Measurements from ENCODE around the gene LRRC7. TPM values are rescaled to one million over a fixed set of nuclear protein-coding genes. Genes with fewer than 3 reads are reported as not detected.

Gene LRRC7
- total RNA-seq, 1 donor from 2014 or later, result not detected

DNA sequence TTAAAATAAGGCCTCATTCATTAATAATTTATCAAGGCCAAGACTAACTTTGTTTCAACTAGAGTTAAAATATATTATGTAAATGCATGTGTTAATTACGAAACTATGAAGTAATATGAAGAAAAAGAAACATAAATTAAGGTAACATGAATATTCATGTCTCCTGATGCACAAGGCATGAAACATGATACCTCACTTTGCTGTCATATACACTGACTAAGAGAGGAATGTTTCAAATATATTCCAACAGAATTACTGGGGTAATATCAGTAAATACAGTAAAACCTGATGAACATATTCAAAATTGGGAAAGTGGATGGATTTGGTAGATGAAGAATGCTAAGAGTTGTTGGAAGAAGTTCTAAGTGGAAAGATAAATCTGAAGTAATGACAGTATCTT, 274.6 kb downstream of the LRRC7 start:
- intact Hi-C loops (cut with micrococcal nuclease), result no loop called here
- TF ChIP-seq, protein P1, sequence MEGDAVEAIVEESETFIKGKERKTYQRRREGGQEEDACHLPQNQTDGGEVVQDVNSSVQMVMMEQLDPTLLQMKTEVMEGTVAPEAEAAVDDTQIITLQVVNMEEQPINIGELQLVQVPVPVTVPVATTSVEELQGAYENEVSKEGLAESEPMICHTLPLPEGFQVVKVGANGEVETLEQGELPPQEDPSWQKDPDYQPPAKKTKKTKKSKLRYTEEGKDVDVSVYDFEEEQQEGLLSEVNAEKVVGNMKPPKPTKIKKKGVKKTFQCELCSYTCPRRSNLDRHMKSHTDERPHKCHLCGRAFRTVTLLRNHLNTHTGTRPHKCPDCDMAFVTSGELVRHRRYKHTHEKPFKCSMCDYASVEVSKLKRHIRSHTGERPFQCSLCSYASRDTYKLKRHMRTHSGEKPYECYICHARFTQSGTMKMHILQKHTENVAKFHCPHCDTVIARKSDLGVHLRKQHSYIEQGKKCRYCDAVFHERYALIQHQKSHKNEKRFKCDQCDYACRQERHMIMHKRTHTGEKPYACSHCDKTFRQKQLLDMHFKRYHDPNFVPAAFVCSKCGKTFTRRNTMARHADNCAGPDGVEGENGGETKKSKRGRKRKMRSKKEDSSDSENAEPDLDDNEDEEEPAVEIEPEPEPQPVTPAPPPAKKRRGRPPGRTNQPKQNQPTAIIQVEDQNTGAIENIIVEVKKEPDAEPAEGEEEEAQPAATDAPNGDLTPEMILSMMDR (IDR thresholded peaks at IDR 0.05), result no peak
- Mint-ChIP-seq H3K36me3 (ENCODE audit: low read depth) (no peaks in the 10 kb centered on the region), H3K27ac (no peak overlapping the region), H3K9me3 (peaks cover 2% of the 10 kb centered on the region), H3K27me3 (no peaks in the 10 kb centered on the region), H3K4me3 (no peak overlapping the region), H3K4me1 (no peaks in the 10 kb centered on the region)
- POLR2A ChIA-PET, result no interaction called here
- no peak for ATAC-seq (ENCODE audit: low read depth)
- CTCF ChIA-PET, result no interaction called here
- DNase-seq, result no peak

DNA sequence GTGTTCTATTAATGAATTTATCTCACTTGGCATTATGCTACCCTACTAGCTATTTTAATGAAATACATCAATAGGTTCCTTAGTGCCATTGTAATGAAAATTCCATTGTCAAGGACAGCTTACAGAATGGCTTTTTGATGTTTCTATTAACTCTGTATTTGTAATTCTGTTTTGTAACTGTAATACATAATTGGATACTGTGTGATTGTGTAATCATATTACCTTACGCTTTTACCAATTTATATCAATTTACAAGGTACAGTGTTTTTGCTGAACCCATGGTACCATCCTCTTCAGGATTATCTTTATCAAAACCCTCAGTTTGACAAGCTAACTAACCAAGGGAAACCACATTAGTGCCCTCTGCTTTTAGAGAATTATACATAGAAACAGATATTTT, 277.9 kb downstream of the LRRC7 start:
- Mint-ChIP-seq H3K27me3 (no peaks in the 10 kb centered on the region), H3K36me3 (ENCODE audit: low read depth) (no peaks in the 10 kb centered on the region)

DNA sequence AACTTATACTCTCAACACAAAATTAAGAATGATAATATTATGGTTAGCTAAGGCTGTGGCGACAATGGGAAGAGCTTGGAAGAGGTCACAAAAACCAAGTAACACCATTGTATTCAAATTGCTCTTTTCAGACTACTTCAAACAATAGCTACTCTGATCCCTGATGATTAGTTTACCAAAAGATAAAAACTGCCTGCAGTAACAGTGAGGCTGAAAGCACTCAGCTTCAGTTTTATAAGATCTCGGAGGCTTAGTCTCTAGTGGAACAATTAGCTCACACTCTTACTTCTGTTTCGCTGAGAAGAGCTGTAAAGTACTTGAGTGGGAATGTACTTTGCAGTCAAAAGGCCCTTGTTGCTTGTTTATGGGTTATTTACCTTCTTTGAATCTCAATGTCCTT, 278.5 kb downstream of the LRRC7 start:
- POLR2A ChIA-PET, result no interaction called here
- intact Hi-C loops (cut with micrococcal nuclease), result no loop called here
- H3K27me3 Mint-ChIP-seq, result no peaks in the 10 kb centered on the region

More for the DNA sequence above, 277.9 kb downstream of the LRRC7 start:
- intact Hi-C loops (cut with micrococcal nuclease), result no loop called here
- Mint-ChIP-seq H3K4me3 (no peak overlapping the region), H3K27ac (no peak overlapping the region), H3K9me3 (peaks cover 2% of the 10 kb centered on the region), H3K4me1 (no peaks in the 10 kb centered on the region)
- POLR2A ChIA-PET, result no interaction called here
- no peak for ATAC-seq (ENCODE audit: low read depth)
- CTCF ChIA-PET, result no interaction called here
- DNase-seq, result no peak
- TF ChIP-seq, protein P1 (IDR thresholded peaks at IDR 0.05), result no peak

DNA sequence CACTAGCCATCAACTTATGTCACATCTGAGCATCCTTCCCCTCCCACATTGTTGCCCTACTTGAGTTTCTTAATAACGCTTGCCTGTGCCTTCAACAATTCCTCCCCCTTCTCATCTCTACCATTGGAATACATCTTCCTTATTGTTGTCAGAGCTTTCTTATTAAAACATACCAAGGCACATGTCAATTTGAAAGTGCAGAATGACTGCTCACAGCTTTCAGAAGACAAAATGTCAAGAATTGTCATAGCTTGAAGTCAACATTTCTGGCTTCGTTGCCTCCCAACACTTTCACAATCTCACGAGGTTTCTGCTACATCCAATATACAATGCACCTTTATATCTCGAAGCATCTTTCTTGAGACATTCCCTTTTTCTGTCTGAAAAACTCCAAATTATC, 279.9 kb downstream of the LRRC7 start:
- Mint-ChIP-seq H3K27ac (no peak overlapping the region), H3K36me3 (ENCODE audit: low read depth) (no peaks in the 10 kb centered on the region), H3K9me3 (no peaks in the 10 kb centered on the region), H3K4me3 (no peak overlapping the region), H3K4me1 (no peaks in the 10 kb centered on the region), H3K27me3 (no peaks in the 10 kb centered on the region)
- intact Hi-C loops (cut with micrococcal nuclease), result no loop called here
- CTCF ChIA-PET, result no interaction called here
- POLR2A ChIA-PET, result no interaction called here
- ATAC-seq (ENCODE audit: low read depth) (no peak), DNase-seq (no peak)
- TF ChIP-seq, protein P1 (IDR thresholded peaks at IDR 0.05), result no peak

More for the DNA sequence above, 278.5 kb downstream of the LRRC7 start:
- no peak for ATAC-seq (ENCODE audit: low read depth)
- no peak for DNase-seq
- TF ChIP-seq, protein P1 (IDR thresholded peaks at IDR 0.05), result no peak
- H3K27ac Mint-ChIP-seq, result no peak overlapping the region
- no peaks in the 10 kb centered on the region for H3K36me3 Mint-ChIP-seq (ENCODE audit: low read depth)
- H3K4me3 Mint-ChIP-seq, result no peak overlapping the region
- H3K4me1 Mint-ChIP-seq, result no peaks in the 10 kb centered on the region
- CTCF ChIA-PET, result no interaction called here
- H3K9me3 Mint-ChIP-seq, result peaks cover 2% of the 10 kb centered on the region

DNA sequence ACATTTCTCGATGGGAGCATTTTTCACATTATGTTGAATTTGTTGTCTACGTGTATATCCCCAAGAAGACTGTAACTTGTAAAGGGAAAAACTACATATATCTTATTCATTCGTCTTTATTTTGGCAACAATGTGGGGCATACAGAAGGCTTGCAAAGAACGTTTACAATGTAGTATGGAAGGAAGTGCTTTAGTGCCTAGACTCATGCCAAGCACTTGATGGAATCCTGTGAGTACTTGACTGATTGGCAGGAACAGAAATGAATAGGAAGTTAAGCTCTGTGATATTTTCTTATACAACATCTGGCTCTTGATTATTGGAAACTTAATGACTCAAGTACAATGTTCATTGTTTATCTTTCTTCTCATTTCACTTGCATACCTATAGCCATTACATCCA, 284.4 kb downstream of the LRRC7 start:
- H3K4me1 Mint-ChIP-seq, result no peaks in the 10 kb centered on the region
- no peak for DNase-seq
- no peak overlapping the region for H3K4me3 Mint-ChIP-seq
- no peak overlapping the region for H3K27ac Mint-ChIP-seq
- no peaks in the 10 kb centered on the region for H3K36me3 Mint-ChIP-seq (ENCODE audit: low read depth)
- TF ChIP-seq, protein P1 (IDR thresholded peaks at IDR 0.05), result no peak
- POLR2A ChIA-PET, result no interaction called here
- no peak for ATAC-seq (ENCODE audit: low read depth)
- intact Hi-C loops (cut with micrococcal nuclease), result no loop called here
- H3K9me3 Mint-ChIP-seq, result no peaks in the 10 kb centered on the region
- CTCF ChIA-PET, result no interaction called here
- H3K27me3 Mint-ChIP-seq, result no peaks in the 10 kb centered on the region
